T47D (cell line): Measurements from ENCODE around the gene IDUA.

Experiments used
- DNase-seq, 2 experiments: peaks; one replicate each; pipeline versions ENCODE4 v3.0.0 to v3.0.0-alpha.2; 2011 to 2012; ENCODE audit warnings: low read depth in 1 of 2, low spot score in 1 of 2
- JUND ChIP-seq: IDR thresholded peaks from 2 replicates; pipeline ENCODE4 v1.6.1; 2012; ENCODE audit warnings: low read depth
- in situ Hi-C: cut with HindIII; loops from 2 replicates; pipeline ENCODE4 v1.10.0; 2016; ENCODE audit warnings: low sequenced_read_pairs, low pct_unique_long_range_greater_than_20kb

Gene IDUA

DNA sequence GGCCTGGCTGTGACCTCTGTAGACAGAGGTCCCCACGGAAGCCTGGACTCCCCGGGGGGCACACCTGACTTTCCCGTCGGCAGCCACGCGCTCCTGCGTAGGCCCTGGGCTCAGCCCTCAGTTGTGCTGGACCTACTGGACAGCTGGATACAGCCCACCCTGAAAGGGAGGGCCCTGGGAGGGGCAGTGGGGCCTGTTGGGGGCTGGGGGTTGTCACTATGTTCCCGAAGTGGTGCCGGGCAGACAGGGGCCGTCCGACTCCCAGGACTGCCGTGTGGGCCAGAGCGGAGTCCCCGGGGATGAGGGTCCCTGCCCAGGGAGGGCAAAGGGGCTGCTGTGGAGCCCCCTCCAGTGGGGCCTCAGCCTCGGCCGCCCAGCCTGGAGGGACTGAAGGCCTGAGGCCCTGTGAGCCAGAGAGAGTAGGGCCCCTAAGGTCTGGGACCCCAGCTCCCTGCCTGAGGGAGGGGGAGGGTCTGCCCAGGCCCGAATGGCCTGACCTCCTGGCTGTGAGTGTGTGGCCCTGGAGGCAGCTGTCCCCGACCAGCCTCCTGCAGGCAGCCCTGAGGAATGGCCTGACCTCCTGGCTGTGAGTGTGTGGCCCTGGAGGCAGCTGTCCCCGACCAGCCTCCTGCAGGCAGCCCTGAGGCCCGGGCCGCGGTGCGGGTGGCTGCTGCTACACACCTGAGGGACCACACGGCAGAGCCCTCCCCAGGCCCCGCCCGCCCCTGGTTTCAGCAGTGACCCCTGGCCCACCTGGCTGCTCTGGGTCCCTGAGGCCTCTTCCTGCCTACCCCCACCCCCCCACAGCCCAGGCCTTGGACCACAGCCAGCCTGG is 50.3 kb downstream of the IDUA start:
- no peak for TF ChIP-seq JUND
- in situ Hi-C loops: no loop called here
- DNase-seq: no peak

DNA sequence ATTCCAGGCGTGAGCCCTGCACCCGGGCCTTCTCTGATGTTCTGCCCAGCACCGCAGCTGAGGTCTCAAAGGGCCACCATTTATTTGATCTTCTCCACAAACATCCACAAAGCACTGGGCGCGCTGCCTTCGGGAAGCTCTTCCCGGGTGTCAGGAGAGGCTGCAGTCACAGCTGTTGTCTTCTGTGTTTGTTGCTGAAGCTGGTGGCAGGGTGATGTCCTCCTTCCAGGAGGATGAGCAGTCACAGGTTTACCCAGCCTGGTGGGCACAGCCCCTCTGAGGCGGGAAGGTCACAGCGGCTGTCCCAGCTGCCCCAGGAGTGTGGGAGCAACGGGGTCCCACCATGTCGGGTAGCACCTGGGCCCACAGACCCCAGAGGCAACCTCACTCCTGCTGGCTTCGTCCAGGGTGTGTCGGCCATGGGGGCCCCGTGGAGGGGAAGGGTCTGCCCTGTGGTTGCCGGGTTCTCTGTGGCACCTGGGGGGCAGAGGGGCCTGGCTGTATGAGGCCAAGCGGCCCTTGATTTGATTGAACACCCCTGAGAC is 52.2 kb downstream of the IDUA start:
- in situ Hi-C loops: no loop called here
- TF ChIP-seq JUND: no peak
- DNase-seq: no peak

DNA sequence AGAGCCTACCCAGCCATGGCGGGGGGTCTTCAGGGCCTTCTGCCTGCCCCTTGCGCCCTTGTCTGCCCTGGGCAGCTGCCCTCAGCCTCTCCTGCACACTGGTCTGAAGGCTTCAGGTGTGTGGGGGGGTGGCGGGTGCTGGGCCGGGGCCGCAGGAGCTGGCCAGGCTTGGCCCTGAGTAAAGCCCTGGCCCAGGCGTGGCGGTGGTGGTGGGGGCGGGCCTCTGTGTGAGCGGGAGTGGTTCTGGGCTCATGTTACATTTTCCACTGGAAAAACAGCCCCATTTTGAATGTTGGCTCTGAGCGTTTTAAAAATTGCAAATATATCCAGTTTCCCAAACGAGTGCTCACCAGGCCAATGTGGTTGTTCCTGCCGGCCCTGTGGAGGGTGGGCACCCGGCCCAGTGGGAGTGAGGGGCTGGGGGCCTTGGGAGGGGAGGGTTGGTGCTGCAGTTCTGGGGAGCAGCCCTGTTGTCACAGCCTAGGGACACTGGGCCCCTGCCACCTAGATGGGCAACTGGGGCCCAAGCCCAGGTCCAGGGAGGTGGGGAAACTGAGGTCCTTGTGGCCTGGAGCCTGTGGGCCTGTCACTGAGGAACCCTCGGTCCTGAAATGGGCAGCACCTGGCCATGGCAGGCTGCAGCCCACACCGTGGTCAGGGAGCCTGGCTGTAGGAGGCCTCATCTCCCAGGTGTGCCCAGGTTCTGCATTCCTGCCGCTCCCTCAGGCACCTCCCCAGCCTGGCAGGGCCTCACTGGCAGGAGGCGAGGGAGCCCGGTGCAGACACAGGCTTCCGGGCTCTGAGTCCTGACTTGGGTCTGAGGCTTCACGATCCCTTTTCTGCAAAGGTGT is 52.9 kb downstream of the IDUA start:
- no peak for TF ChIP-seq JUND
- DNase-seq: peak in 1 of 2 experiments; percentile 71
- in situ Hi-C loops: no loop called here

DNA sequence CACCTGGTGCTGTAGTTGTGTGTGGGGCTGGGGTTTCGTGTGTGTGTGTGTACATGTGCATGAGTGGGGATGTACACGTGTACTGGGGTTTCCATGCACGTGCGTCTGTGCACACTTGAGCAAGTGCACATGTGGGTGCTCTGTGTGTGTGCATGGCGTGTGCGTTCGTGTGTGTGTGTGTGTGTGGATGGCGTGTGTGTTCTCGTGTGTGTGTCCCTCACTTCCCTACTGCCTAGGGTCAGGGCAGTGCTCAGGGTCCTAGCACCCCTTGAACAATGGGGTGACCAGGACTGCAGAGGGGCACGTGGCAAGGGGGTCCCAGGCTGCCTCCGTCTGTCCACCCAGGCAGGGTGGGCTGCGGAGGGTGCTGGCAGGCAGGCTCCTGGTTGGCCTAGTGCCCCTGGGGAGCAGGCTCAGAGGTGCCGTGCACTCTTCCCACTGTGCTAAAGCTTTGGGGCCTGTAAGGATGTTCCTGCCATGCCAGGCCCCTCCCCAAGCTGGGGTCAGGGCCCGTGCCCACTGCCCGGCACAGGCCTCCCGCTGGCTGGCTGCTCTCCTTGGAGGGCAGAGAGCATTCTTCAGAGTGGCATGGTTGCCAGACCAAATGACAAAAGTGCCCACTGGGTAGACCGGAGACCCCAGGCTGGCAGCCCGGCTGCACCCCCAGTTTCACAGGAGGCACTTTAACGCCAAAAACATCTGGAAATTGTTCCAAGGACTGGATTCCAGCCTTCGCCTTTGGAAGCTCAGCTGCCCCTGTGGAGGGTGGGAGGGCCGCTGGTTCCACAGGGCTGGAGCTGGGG is 53.7 kb downstream of the IDUA start:
- no peak for TF ChIP-seq JUND
- in situ Hi-C loops: no loop called here
- no peak for DNase-seq

GRCh38 chr4:1041147-1041935 is 54.5 kb downstream of the IDUA start:
- TF ChIP-seq JUND: no peak
- DNase-seq: no peak
- in situ Hi-C loops: no loop called here

GRCh38 chr4:1041936-1042330 is 55.1 kb downstream of the IDUA start:
- no peak for TF ChIP-seq JUND
- DNase-seq: no peak
- in situ Hi-C loops: no loop called here

DNA sequence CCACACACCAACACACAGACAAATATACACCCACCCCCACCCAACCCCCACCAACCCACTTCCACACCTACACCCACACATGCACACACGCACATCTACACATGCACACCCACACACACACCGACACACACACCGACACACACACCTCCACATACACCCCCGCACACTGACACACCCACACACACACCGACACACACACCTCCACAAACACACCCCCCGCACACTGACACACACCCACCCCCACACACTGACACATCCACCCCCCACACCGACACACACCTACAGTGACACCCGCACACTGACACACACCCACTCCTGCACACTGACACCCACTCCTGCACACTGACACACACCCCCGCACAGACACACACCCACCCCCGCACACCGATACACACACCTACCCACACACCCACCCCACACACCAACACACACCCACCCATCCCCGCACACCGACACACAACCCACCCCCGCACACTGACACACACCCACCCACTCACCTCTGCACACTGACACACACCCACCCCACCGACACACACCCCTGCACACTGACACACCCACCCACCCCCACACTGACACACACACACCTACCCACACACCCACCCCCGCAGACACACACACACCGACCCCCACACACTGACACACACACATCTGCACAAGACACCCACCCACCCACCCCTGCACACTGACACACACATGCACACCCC is 55.7 kb downstream of the IDUA start:
- in situ Hi-C loops: no loop called here
- DNase-seq: no peak

GRCh38 chr4:1043162-1043561 is 56.3 kb downstream of the IDUA start:
- TF ChIP-seq JUND: no peak
- in situ Hi-C loops: no loop called here
- DNase-seq: no peak

More for the DNA sequence above, 55.7 kb downstream of the IDUA start:
- no peak for TF ChIP-seq JUND

- no peak for TF ChIP-seq JUND
Observed at GRCh38 chr4:1043651-1044468, 57.0 kb downstream of the IDUA start.

GRCh38 chr4:1044469-1045192 is 57.8 kb downstream of the IDUA start:
- TF ChIP-seq JUND: no peak
- in situ Hi-C loops: no loop called here
- no peak for DNase-seq

More at GRCh38 chr4:1043651-1044468, 57.0 kb downstream of the IDUA start:
- in situ Hi-C loops: no loop called here
- no peak for DNase-seq
